Activated CD8-positive, alpha-beta memory T cell treated with anti-CD3 and anti-CD28 coated beads for 24 hours (primary cell): ENCODE data around the gene LRRC63.
"Not testable (repeated sequence)": the region's sequence is repeated elsewhere in the genome, so short reads cannot be mapped to it uniquely, and the experiment has no call there.

Experiments used
- DNase-seq: peaks from one replicate; pipeline ENCODE4 v3.0.0-alpha.2; 2020

Gene LRRC63, protein sequence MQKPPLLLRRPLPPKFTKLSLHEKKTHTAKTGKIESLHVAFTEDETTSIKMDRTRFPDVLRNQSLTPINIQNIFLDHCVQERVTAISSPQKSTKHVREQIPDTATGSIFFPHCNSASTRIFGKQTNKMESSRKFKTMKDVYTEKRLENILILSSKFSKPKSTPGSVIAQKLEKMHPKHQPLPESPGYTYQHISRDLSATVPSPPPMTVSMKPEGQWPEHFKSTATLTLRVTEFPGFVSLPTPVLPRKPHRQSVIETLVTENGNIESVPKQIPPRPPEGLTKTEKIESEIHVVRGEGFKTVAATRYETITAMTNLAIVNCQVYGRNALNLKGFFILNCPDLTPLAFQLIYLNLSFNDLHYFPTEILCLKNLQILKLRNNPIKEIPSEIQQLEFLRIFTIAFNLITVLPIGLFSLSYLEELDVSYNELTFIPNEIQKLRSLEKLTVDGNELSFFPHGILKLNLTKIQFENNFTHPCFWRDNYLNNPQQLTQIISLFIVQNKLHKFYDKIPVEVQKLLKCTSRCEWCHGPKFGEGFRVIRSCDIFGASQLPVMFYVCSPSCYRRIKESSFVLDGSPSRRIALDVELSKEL

DNA sequence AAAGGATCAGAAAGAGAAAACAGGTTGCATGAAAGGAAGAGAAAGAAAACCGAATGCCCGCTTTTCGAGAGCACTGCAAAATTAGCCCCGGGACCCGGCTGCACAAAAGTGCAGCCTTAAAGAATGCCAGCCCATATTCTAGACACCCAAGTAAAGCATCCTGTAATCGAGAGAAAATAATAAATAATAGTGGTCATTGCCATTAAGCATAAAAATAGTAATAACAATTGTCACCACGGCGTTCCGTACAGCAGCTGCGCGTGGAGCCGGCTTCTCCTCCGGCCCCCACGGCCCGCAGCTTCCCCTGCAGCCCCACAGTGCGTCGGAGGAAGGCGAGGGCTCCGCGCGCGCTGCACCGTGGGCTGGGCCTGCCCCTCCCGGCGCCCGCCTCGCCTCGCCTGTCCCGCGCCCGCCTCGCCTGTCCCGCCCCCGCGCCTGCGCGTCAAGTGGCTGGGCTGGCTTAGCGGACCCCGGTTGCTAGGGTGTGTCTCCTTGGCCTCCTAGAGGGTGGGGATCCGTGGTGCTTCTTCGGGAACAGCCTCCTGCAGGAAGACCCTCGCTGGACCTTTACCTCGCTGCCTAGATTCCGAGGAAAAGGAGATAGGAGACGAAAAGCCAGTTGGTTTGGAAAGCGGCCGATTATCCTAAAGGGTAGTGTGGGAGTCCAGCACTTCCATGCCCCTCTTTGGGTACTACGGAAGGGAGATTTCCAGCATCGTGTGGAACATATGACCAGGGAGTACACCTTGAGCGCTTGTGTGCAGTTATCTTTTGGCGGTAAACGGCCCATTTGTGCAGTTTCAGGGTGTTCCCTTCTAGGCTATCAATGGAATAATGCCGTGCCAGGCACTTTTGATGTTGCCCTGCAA is at the start of gene LRRC63:
Gene LRRC63, plus strand, starts transcription at position 446 of the 869 bp plus-strand sequence. CDS start 1,107 bp downstream, outside the sequence.
- peak; percentile 93 for DNase-seq

DNA sequence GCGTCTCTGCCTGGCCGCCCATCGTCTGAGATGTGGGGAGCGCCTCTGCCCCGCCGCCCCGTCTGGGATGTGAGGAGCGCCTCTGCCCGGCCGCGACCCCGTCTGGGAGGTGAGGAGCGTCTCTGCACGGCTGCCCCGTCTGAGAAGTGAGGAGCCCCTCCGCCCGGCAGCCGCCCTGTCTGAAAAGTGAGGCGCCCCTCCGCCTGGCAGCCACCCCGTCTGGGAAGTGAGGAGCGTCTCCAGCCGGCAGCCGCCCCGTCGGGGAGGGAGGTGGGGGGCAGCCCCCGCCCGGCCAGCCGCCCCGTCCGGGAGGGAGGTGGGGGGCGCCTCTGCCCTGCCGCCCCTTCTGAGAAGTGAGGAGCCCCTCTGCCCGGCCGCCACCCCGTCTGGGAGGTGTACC is 49.0 kb upstream of the LRRC63 start:
- DNase-seq = not testable (repeated sequence)

DNA sequence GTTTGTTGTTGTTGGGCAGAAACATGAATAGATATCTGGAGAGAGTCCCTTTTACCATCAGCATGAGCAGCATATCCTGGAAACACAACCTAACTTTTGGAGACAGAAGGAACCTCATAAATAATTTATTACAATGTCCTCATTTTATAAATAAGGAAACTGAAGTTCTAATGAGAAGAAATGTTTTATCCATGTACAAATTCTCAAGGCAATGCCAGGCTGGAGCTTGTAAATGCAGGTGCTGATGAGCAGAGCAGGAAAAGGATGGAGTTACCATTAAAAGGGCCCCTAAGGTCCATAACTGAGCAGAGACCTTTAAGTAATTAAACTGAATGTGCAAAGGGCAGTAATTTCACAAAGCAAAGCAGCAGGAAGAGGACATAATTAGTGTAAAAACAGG is 47.1 kb upstream of the LRRC63 start:
- DNase-seq = no peak

DNA sequence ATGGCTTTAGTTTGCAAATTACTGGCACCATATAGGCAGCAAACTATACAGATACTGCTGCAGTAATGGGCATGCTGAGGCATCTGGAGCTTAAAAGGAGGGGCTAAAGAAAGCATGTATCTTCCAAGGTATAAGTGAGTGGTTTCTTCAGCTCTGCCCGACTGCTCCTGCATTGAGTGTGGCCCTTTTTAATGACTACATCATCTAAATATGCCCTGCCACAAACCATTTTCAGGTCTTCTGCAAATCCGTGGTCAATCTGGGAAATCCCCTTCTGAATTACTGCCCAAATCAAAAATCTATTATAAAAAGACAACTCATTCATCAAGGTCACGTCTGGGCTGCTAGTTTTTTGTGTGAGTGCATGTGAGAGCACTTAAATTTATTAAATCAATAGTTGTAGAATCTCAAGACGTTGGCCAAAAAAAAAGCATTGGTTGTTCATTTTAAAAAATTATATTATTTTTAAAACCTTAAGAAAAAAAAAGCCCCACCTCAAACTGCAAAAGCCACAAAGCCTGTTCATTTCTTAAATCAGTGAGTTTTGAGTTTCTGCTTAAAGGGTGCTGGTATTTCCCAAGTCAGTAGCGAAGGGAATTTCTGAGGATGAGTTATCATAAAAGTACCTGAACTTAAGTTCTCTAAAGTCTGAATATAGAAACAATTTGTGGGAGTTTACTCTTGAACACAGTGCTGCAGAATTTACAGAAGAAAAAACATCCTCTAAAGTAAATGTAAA is 46.1 kb upstream of the LRRC63 start:
- DNase-seq = no peak

DNA sequence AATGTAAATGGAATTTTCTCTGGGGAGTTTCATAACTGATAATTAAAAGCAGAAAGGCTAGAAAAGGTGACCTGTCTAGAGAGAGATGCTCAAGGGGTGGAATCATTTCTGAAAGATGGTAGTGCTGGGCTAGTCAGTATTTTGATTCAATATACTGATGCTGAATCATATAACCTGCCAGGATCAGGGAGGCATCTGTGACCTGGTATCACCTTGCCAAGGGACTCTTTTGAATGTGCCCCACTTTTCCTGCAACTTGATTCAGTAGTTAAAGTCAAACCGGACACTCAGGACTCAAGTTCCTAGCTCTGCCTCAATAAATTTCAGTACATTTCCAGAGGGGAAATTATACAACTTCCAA is 45.5 kb upstream of the LRRC63 start:
- DNase-seq = no peak

DNA sequence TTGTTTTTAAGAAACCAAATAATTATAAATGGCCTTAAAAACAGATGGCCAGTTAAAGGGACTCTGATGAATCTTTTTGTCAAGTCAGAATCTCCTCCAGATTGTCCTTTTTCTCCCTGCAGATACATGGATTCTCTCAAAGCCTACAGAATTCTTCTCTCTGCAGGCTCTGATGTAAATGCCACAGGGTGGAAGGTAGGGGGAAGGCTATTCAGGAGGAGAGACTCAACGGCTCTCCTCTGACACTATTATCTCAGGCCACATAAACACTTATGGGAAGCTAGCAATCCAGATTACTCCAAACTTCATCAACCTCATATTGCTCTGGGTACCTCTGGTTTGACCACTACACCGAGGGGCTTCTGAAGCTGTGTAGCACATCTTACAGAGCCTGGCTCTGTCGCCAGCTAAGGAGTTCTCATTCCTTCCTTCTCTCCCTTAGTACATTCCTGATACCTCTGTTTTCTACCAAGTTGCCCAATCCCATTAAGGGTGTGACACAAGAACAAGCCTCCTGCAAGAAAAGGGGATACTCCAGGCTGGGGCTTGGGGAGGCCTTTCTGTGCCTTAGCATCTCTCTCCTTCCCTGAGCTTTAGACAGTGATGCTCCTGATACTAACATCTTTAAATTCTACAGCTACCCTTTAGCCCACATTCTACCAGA is 44.6 kb upstream of the LRRC63 start:
- no peak for DNase-seq

DNA sequence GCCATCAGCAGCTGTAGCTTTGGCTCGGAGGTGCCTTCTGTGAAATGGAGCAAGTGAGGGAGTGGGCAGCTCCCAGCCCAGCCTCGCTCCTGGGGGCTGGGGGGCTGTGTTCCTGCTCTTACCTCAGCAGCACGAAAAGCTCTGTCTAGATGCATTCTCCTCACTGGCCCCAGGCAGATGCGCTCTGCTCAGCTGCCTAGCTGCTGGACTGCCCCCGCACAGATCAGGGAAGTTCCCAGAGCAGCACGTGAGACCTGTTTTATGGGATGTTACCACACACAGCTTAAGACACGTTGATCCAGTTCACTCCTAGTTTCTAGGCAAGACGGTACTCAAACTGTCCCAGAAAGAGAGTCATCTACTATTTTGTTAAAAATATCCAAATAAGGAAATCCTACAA is 43.4 kb upstream of the LRRC63 start:
- no peak for DNase-seq

DNA sequence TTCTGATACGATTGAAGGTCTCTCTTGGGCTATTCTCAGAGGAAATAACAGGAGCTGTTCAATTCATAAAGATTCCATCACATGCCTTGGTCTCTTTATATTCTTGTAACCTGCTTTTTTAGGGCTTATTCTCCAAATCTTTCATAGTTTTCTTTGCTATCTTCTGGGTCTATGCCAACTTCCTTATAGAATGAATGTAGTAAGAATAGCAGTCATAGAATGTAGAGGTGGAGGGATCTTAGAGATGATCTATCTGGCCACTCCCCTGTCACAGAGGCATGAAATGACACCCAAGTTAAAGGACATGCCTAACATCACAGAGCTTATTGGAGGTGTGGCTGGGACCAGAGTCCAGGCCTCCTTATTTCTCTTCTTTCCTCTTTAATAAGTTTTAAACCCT is 42.9 kb upstream of the LRRC63 start:
- DNase-seq = no peak

DNA sequence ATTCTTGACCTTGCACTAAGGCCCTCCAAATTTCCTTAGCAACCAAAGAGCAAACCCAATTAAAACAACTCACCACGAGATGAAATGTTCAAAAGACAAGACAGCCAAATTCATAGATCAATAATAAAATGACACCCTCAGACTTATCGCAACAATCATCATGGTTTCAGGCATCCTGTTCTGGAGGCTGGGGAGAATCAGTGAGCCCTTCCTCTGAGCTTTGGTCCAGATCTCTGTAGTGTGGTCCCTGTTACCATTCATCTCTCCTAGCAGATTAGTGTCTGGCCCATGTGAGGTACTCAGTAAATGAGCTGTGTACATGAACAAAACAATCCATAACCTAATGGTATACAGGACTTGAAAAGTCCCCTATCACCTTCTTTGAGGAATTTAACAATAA is 42.0 kb upstream of the LRRC63 start:
- DNase-seq = no peak

DNA sequence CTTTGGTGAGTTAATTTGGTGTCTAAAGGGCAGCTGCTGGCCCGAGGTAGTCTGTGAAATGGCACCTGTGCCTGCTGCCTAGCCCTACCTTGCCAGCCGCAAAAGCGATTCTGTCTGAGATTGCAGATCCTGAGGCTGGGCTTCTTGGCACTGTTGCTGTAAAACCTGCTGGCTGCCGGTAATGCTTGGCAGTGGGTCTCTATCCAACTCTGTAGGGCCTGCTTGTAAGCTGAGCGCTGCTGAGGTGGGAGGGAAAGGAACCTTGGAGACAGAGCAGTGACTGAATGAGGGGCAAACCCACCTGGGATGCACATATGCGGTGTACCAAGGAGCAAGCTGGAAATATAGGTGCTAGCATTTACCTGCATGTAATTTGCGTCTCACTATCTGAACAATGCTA is 41.5 kb upstream of the LRRC63 start:
- no peak for DNase-seq

DNA sequence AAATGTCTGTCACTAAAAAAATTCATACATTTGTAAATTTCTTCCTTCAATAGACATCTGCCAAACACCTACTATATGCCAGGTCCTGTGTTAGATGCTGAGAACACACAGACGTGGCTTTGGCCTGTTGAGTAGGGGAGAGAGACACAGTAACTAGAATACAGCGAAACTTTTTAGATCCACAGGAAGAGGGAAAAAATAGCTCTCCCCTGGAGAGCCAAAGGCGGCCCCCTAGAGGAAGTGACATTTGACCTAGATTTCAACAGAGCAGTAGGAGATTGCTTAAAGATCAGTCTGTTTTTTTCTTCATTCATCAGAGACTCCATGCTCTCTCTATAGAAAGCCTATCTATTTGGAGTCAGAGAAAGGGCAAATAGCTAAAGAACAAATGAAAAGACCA is 41.0 kb upstream of the LRRC63 start:
- DNase-seq = no peak

DNA sequence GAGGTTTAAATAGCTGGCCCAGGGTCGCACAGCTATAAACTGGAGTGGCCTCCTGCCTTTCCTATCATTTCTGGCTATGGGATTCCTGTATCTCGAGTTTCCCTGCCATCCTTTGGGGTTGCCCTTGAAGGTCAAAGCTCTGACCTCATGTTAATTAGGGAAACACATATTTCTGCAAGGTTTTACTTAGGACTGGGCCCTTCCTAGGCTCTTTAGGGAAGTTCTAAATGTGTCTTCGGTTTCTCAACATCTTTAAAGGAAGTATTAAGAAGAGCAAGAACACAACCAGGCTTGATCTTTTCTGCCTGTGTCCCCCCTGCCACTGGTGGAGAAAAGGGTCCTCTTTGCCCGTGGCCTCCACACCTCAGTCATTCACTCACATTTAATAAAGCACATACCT is 40.5 kb upstream of the LRRC63 start:
- DNase-seq = no peak

DNA sequence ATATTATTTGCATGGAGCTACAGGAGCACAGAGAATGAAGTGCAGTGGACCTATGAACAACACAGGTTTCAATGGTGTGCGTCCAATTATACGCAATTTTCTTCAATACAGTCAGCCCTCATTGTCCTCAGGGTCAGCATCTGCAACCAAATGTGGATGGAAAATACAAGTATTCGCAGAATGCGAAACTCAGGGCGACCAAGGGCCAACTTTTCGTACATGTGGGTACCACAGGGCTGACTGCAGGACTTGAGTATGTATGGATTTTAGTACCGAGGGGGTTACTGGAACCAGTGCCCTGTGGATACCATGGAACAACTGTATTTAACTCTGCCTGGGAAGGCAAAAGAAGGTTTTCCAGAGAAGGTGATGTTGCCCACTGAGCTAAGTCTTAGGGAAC is 40.0 kb upstream of the LRRC63 start:
- no peak for DNase-seq

DNA sequence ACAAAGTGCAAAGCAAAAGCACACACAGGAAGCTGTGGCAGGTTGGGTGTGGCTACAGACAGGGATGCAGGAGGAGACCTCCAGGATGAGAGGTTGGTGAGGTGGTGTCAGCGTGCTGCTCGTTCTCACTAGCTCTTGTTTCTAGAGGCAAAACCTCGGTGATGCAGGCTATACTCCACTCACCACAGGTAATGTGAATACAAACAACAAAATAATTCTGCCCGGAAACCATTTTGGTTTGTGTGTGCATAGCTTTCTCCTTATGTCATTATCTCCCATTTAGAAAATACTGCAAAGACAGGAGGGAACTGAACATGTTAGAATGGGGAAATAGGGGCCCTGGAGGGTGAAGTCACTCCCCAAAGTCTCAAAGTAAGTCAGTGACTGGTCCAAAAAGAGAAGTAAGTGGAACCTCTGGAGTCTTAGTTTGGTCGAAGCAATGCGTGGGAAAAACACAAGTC is 39.2 kb upstream of the LRRC63 start:
- DNase-seq = no peak

DNA sequence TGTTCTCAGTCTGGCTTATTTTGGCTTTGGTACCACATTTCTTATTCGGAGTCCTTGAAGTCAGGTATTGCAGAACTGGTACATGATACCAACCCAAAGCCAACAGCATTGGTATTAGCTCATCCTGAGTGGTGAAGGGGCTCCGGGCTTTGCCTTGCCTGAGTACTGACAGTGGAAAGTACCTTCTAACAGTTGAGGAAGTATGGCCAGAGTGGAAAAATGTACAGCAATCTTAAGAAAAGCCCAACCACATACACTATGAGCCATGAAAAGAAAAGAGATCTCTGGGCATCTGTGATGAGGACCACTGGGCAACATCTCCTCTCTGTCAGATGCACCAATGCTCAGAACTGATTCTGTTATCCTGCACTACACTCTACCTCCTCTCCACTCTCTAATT is 38.1 kb upstream of the LRRC63 start:
- no peak for DNase-seq

DNA sequence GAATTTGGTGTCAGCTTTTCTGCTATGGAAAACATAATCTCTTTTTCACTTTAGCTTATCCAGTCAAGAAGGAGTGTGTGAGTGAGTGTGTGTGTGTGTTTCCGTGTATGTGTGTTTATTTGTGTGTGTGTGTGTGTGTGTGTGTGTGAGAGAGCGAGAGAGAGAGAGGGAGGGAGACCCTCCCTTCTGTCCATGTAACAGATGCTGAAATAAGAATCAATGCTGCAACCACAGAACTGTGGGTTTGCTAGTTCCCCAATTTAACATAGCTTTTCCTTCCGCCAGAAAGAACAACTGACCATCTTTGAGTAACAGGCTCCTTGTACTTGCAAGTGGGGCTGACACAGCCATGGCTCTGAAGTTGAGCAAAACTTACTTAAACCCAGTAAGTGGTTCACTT is 35.0 kb upstream of the LRRC63 start:
- no peak for DNase-seq

DNA sequence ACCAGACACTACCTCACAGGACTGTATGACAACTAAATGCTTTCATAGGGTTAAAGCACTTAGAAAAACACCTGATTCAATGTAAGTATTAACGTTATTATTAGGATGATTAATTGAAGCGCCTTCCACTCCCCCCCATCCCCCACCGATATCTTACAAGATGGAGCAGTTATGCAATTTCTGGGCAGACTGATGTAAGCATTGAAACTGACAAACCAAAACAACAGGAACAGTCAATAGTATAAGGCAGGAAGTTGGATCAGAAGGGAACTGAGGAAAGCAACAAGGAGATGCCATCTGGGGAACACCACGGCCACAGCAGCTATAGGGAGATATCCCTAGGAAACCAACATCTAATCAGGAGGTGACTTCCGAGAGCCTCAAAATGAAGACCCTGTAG is 33.6 kb upstream of the LRRC63 start:
- DNase-seq = no peak

DNA sequence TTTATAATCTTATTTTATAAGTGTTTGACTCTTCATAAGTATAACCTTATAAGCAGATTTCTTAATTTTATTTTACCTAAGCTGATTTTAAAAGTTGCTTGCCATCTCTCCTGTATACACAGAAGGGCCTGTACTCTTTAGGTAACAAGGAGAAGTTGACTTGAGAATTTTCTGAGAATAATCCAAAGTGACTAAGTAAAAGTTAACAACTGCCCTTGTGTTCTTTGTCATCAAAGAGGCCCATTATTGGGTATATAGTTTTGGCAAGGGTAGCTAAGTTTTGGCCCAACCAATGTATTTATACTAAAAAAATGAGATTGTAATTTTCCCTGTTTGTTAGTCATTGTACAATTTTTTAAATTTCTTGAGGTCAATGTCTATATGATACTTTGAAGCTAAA is 32.9 kb upstream of the LRRC63 start:
- DNase-seq = no peak

DNA sequence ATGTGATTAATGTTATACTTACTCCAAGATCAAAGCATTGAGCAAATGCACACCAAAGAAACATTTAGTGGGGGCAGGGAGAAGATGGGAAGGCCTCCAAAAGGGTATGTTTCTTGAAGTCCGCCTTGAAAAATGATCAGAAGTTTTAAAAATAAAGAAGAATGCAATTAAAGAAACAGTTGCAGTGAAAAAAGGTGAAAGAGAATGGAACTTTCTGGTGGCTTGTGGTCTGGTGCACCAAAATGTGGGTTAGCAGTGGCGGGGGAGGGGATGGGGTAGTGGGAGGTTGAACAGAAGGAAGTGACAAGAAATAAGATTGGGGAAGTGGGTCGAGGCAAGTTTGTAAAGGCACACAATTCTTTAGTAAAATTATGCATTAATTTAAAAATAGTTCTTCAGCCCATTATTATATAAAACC is 32.2 kb upstream of the LRRC63 start:
- peak; percentile 84 for DNase-seq

DNA sequence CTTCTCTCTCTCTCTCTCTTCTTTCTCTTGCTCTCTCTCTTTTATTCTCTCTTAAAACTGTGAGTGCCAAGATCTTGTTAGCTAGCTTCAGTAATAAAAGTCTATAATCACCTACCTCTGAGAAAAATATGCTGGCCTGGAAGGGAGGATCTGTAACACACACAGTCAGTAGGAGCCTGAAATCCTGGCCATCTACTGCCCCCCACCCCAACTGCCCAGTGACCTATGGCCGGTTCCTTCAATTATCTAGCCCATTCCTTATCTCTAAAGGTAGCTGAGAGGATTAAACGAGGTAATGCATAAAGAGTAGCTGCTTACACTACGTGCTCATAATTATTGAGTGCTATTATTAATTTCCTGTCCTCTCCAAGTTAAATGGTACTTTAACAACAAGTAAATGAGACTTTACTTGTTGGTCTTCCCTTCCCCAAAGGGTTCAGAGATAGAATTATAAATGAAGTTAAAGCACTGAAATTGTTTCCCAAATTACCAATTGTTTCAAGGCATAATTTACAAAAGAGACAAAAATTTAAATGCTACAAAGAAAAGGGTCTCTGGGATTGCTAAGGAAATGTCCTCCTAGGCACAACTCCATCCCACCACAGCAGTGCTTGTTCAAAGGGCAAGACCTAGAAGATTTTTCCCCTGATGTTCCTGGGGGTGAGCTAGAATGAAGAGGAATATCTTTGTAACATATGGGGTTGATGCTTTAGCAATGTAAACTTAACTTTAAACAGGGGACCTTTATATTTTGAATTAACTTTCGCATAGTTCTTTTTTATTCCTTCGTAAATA is 31.6 kb upstream of the LRRC63 start:
- no peak for DNase-seq

DNA sequence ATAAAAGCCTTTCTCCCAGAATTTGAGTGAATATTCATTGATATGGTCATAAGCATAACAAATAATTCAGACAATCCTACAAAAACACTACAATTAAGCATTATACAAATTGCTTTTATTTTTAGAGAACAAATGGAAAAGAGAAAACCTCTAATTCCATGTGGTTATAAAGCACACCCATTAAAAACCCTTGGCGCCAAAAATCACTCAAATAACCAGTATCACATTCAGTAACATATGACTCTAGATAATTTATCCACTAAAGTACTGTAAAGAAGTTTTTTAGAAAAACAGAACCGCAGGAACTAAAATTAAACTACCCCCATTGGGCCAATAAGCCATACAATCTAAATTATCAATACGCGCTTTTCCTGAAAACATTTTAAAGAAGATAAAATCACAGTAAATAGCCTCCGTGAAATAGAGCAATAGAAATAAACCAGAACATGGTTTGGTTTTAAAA is 30.3 kb upstream of the LRRC63 start:
- no peak for DNase-seq
